GM23338 (cell line): ENCODE measurements around the gene SELENOH. TPM values are rescaled to one million over a fixed set of nuclear protein-coding genes. Genes with fewer than 3 reads are reported as not detected.

Experiments
- ATAC-seq: fragments of 200-7000 bp; cut with Tn5 transposase; 3 replicates; pipeline ENCODE4 v1.9.1; 2020
- DNase-seq: peaks from one replicate; pipeline ENCODE4 v3.0.0-alpha.2; 2015; ENCODE audit warnings: low spot score
- H2AFZ ChIP-seq: fragments of 200-600 bp; sonication (generic); 2 replicates; pipeline ENCODE4 v1.8.0; 2016; ENCODE audit warnings: antibody characterized with exemption, mild to moderate bottlenecking, moderate library complexity
- H3F3A ChIP-seq: fragments of 200-600 bp; sonication (generic); replicated peaks from 2 replicates; pipeline ENCODE4 v1.8.0; 2017; ENCODE audit warnings: antibody characterized with exemption, mixed run types, low read depth
- H3K27ac ChIP-seq: fragments of 200-600 bp; sonication (generic); 2 replicates; pipeline ENCODE4 v1.6.1; 2016; ENCODE audit warnings: low read depth
- H3K27me3 ChIP-seq: fragments of 200-600 bp; sonication (generic); 2 replicates; pipeline ENCODE4 v1.8.0; 2016; ENCODE audit warnings: mild to moderate bottlenecking, mixed run types, moderate library complexity; ENCODE audit not compliant: insufficient read depth
- H3K36me3 ChIP-seq: fragments of 200-600 bp; sonication (generic); 2 replicates; pipeline ENCODE4 v1.8.0; 2016; ENCODE audit warnings: mild to moderate bottlenecking; ENCODE audit not compliant: insufficient read depth
- H3K4me1 ChIP-seq: fragments of 200-600 bp; sonication (generic); 2 replicates; pipeline ENCODE4 v1.8.0; 2016; ENCODE audit warnings: mild to moderate bottlenecking, moderate library complexity; ENCODE audit not compliant: insufficient read depth
- H3K4me2 ChIP-seq: fragments of 200-600 bp; sonication (generic); 2 replicates; pipeline ENCODE4 v1.7.1; 2017; ENCODE audit warnings: mixed run types
- H3K4me3 ChIP-seq: fragments of 200-600 bp; sonication (generic); 2 replicates; pipeline ENCODE4 v1.6.1; 2016; ENCODE audit warnings: mixed run types
- H3K79me2 ChIP-seq: fragments of 200-600 bp; sonication (generic); replicated peaks from 2 replicates; pipeline ENCODE4 v1.8.0; 2017; ENCODE audit warnings: mild to moderate bottlenecking; ENCODE audit not compliant: insufficient read depth
- H3K9me2 ChIP-seq: fragments of 200-600 bp; sonication (generic); 2 replicates; pipeline ENCODE4 v1.8.0; 2017; ENCODE audit not compliant: insufficient read depth
- H4K20me1 ChIP-seq: fragments of 200-600 bp; sonication (generic); replicated peaks from 2 replicates; pipeline ENCODE4 v1.8.0; 2017; ENCODE audit warnings: mild to moderate bottlenecking; ENCODE audit not compliant: insufficient read depth
- H3K27ac Mint-ChIP-seq: 2 replicates; pipeline ENCODE4 v1.8.0; 2020; ENCODE audit warnings: inconsistent platforms, mild to moderate bottlenecking, moderate library complexity, mixed read lengths
- H3K27me3 Mint-ChIP-seq: 3 replicates; pipeline ENCODE4 v1.8.0; 2022; ENCODE audit warnings: low read depth, mild to moderate bottlenecking, moderate library complexity, mixed read lengths, inconsistent platforms; ENCODE audit not compliant: insufficient read depth, poor library complexity
- H3K36me3 Mint-ChIP-seq: 3 replicates; pipeline ENCODE4 v1.8.0; 2021; ENCODE audit warnings: low read depth, mild to moderate bottlenecking, inconsistent platforms, moderate library complexity, mixed read lengths
- H3K4me1 Mint-ChIP-seq: 3 replicates; pipeline ENCODE4 v1.8.0; 2020; ENCODE audit warnings: mild to moderate bottlenecking, inconsistent platforms, mixed read lengths
- H3K4me3 Mint-ChIP-seq: 3 replicates; pipeline ENCODE4 v1.8.0; 2021; ENCODE audit warnings: moderate library complexity, mild to moderate bottlenecking, inconsistent platforms, mixed read lengths
- H3K9me3 Mint-ChIP-seq: 3 replicates; pipeline ENCODE4 v1.8.0; 2020; ENCODE audit warnings: moderate library complexity, mild to moderate bottlenecking, inconsistent platforms, mixed read lengths
- CREB1 ChIP-seq: fragments of 250-450 bp; sonication (Bioruptor Pico); IDR thresholded peaks from 2 replicates; pipeline ENCODE4 v1.5.0; 2020; ENCODE audit warnings: low read depth, mild to moderate bottlenecking, moderate library complexity
- CTCF ChIP-seq, 2 experiments: fragments of 200-600 bp in 1 of 2; sonication (generic) in 1 of 2; conservative IDR thresholded peaks; 2 replicates each; pipeline versions ENCODE4 v1.5.1 to v1.6.1; 2016 to 2017; ENCODE audit warnings: antibody characterized with exemption in 2 of 2, low read depth in 2 of 2, mild to moderate bottlenecking in 2 of 2, moderate library complexity in 1 of 2
- ETS1 ChIP-seq: IDR thresholded peaks from 2 replicates; pipeline ENCODE4 v1.6.1; 2016; ENCODE audit warnings: antibody characterized with exemption
- EZH2 ChIP-seq: fragments of 200-600 bp; sonication (generic); IDR thresholded peaks from one replicate; pipeline ENCODE4 v1.8.0; 2017; ENCODE audit warnings: antibody characterized with exemption, mild to moderate bottlenecking, low read depth; ENCODE audit not compliant: unreplicated experiment
- EZH2phosphoT487 ChIP-seq: fragments of 200-600 bp; sonication (generic); IDR thresholded peaks from one replicate; pipeline ENCODE4 v1.8.1; 2018; ENCODE audit warnings: antibody characterized with exemption; ENCODE audit not compliant: unreplicated experiment
- JUNB ChIP-seq: IDR thresholded peaks from one replicate; pipeline ENCODE4 v1.6.1; 2016; ENCODE audit warnings: antibody characterized with exemption; ENCODE audit not compliant: unreplicated experiment
- NANOG ChIP-seq: IDR thresholded peaks from 2 replicates; pipeline ENCODE4 v1.6.1; 2016; ENCODE audit warnings: antibody characterized with exemption, borderline replicate concordance
- POLR2AphosphoS5 ChIP-seq: IDR thresholded peaks from 2 replicates; pipeline ENCODE4 v1.6.1; 2016; ENCODE audit warnings: antibody characterized with exemption, low read depth
- REST ChIP-seq: IDR thresholded peaks from one replicate; pipeline ENCODE4 v1.6.1; 2018; ENCODE audit warnings: antibody characterized with exemption; ENCODE audit not compliant: unreplicated experiment
- STAT1 ChIP-seq: IDR thresholded peaks from one replicate; pipeline ENCODE4 v1.6.1; 2016; ENCODE audit warnings: antibody characterized with exemption; ENCODE audit not compliant: unreplicated experiment
- ZNF114 ChIP-seq: fragments of 250-450 bp; sonication (Bioruptor Pico); IDR thresholded peaks from 2 replicates; pipeline ENCODE4 v1.5.0; 2020; ENCODE audit warnings: mild to moderate bottlenecking, moderate library complexity
- ZNF331 ChIP-seq: fragments of 250-450 bp; sonication (Bioruptor Pico); IDR thresholded peaks from 2 replicates; pipeline ENCODE4 v1.5.0; 2020; ENCODE audit warnings: low read depth, mild to moderate bottlenecking, moderate library complexity
- polyA plus RNA-seq: library from polyadenylated mRNA; unstranded; fragments of >200 nt; fragmentation: Nextera tagmentation; extraction: Ambion mirVana; gene quantifications from 2 replicates; pipeline ENCODE4 v1.2.1, GENCODE V29; 2016
- total RNA-seq: library from RNA; depleted of rRNA; stranded (reverse); fragments of >200 nt; shearing (Covaris generic); gene quantifications from 2 replicates; pipeline ENCODE4 v1.2.3, GENCODE V29; 2014

The SELENOH gene
- total and polyA plus RNA-seq, 2 experiments from 2014 or later: 282 to 379 TPM

- no peak for TF ChIP-seq REST
- TF ChIP-seq CTCF (conservative IDR thresholded peaks at IDR 0.05; ENCODE audit: low read depth in 2 of 2): no peak
- no peak for TF ChIP-seq STAT1
- TF ChIP-seq JUNB: no peak
- no peak for TF ChIP-seq ZNF114
- no peak for TF ChIP-seq ETS1
- no peak for TF ChIP-seq CREB1
- no peak for TF ChIP-seq ZNF331 (CRISPR knock-in tag)
- no peak for DNase-seq
- no peak for ATAC-seq
- no peaks in the 10 kb centered on the region for H3K9me3 Mint-ChIP-seq
- Histone ChIP-seq H3K79me2 (peaks cover 94% of the 10 kb centered on the region), H3K27ac (peak overlapping the region; percentile 98), H3K4me2 (peak overlapping the region; percentile 48), H3K4me3 (peak overlapping the region; percentile 23; the same call in 1 of the 2 replicates), H3K9me2 (no peaks in the 10 kb centered on the region), H3F3A (no peaks in the 10 kb centered on the region; the same call in 1 of the 2 replicates), H2AFZ (no peak overlapping the region), H4K20me1 (peaks cover 19% of the 10 kb centered on the region), H3K4me1 (peaks cover 46% of the 10 kb centered on the region), H3K27me3 (no peaks in the 10 kb centered on the region), H3K36me3 (no peaks in the 10 kb centered on the region)
- H3K4me1 Mint-ChIP-seq: peaks cover 71% of the 10 kb centered on the region
- peak overlapping the region; percentile 12; the same call in 2 of the 3 replicates for H3K4me3 Mint-ChIP-seq
- H3K36me3 Mint-ChIP-seq: no peaks in the 10 kb centered on the region
- peak overlapping the region; percentile 99 for H3K27ac Mint-ChIP-seq
- peaks cover 8% of the 10 kb centered on the region for H3K27me3 Mint-ChIP-seq
These were observed 34.2 kb downstream of the SELENOH start for GRCh38 chr11:57775491-57775890.

GRCh38 chr11:57776031-57776521 is 34.8 kb downstream of the SELENOH start:
- Histone ChIP-seq H3K4me3 (peak overlapping the region; percentile 23; the same call in 1 of the 2 replicates), H3K36me3 (no peaks in the 10 kb centered on the region), H3F3A (no peaks in the 10 kb centered on the region; the same call in 1 of the 2 replicates), H3K27me3 (no peaks in the 10 kb centered on the region), H4K20me1 (peaks cover 14% of the 10 kb centered on the region), H3K9me2 (no peaks in the 10 kb centered on the region), H3K27ac (peak overlapping the region; percentile 98), H3K4me2 (peak overlapping the region; percentile 64), H3K79me2 (peaks cover 94% of the 10 kb centered on the region), H2AFZ (no peak overlapping the region), H3K4me1 (peaks cover 51% of the 10 kb centered on the region)
- Mint-ChIP-seq H3K4me3 (peak overlapping the region; percentile 12; the same call in 2 of the 3 replicates), H3K9me3 (no peaks in the 10 kb centered on the region), H3K27ac (peak overlapping the region; percentile 99), H3K27me3 (peaks cover 12% of the 10 kb centered on the region), H3K36me3 (no peaks in the 10 kb centered on the region), H3K4me1 (peaks cover 77% of the 10 kb centered on the region)
- ATAC-seq (peak; percentile 8), DNase-seq (peak; percentile 83)
- no peak for TF ChIP-seq POLR2AphosphoS5
- no peak for TF ChIP-seq EZH2phosphoT487
- TF ChIP-seq ETS1: no peak
- TF ChIP-seq CTCF (conservative IDR thresholded peaks at IDR 0.05; ENCODE audit: low read depth in 2 of 2): no peak
- no peak for TF ChIP-seq ZNF331 (CRISPR knock-in tag)
- TF ChIP-seq CREB1: no peak
- no peak for TF ChIP-seq ZNF114
- TF ChIP-seq NANOG: no peak
- TF ChIP-seq EZH2: no peak
